T-cell (primary cell): Measurements from ENCODE around the gene FAP. TPM values are rescaled to one million over a fixed set of nuclear protein-coding genes. Genes with fewer than 3 reads are reported as not detected.
A peak's percentile ranks its signal among the peaks of the same experiment; 100 is the strongest.

Source experiments
- ATAC-seq, 4 experiments: fragments of 200-7000 bp in 3 of 4; fragments of 150-1000 bp in 1 of 4; cut with Tn5 transposase; replicated peaks in 1 of 4; 1 replicate in 3 of 4; 2 replicates in 1 of 4; pipeline ENCODE4 v1.10.0; 2021; ENCODE audit warnings: moderate library complexity in 3 of 4, mild to moderate bottlenecking in 2 of 4, moderate number of reproducible peaks in 1 of 4
- CTCF ChIA-PET, 2 donors: fragments of 300-600 bp; sonication (Branson Sonifier 250); formaldehyde crosslinking; loops; one replicate each; lab custom pipeline; 2022; ENCODE audit warnings: antibody characterized with exemption in 2 of 2; lab: Charles Lee
- POLR2A ChIA-PET, 2 donors: fragments of 300-600 bp; sonication (Branson Sonifier 250); formaldehyde crosslinking; loops; one replicate each; lab custom pipeline; 2022; ENCODE audit warnings: antibody characterized with exemption in 2 of 2; lab: Charles Lee
- DNase-seq, 35 experiments: peaks; one replicate each; pipeline versions ENCODE4 v3.0.0 to v3.0.0-alpha.2; 2013 to 2023
- H3K27ac ChIP-seq: one replicate; pipeline ENCODE4 v1.5.1; 2013; ENCODE audit warnings: low read length
- H3K27me3 ChIP-seq, 2 experiments: replicated peaks in 1 of 2; 1 replicate in 1 of 2; 2 replicates in 1 of 2; pipeline versions ENCODE4 v1.6.1 to v1.7.0; 2013; ENCODE audit warnings: low read length in 1 of 2, mixed read lengths in 1 of 2; ENCODE audit not compliant: control insufficient read depth in 2 of 2, insufficient read depth in 2 of 2; ENCODE audit errors: extremely low read depth in 1 of 2
- H3K36me3 ChIP-seq, 2 donors: 1 replicate in 1 of 2; 2 replicates in 1 of 2; pipeline versions ENCODE4 v1.6.1 to v1.7.0; 2013; ENCODE audit warnings: low read length in 1 of 2; ENCODE audit not compliant: control insufficient read depth in 2 of 2, insufficient read depth in 1 of 2; ENCODE audit errors: extremely low read depth in 1 of 2
- H3K4me1 ChIP-seq, 2 experiments: 1 replicate in 1 of 2; 2 replicates in 1 of 2; pipeline versions ENCODE4 v1.6.1 to v1.7.0; 2013; ENCODE audit warnings: low read length in 2 of 2, mixed read lengths in 1 of 2; ENCODE audit not compliant: insufficient read depth in 2 of 2, control insufficient read depth in 1 of 2; ENCODE audit errors: extremely low read depth in 1 of 2
- H3K4me3 ChIP-seq, 2 donors: 1 replicate in 1 of 2; 2 replicates in 1 of 2; pipeline versions ENCODE4 v1.5.1 to v1.7.0; 2013; ENCODE audit warnings: mild to moderate bottlenecking in 2 of 2, low read length in 1 of 2, moderate library complexity in 1 of 2; ENCODE audit not compliant: control insufficient read depth in 1 of 2; ENCODE audit errors: extremely low read depth in 1 of 2
- H3K9me3 ChIP-seq: 2 replicates; pipeline ENCODE4 v1.7.0; 2013
- H3K27ac Mint-ChIP-seq, 2 donors: one replicate each; pipeline ENCODE4 v1.8.0; 2020 to 2021; ENCODE audit warnings: mild to moderate bottlenecking in 2 of 2, mixed read lengths in 2 of 2
- H3K27me3 Mint-ChIP-seq, 2 donors: one replicate each; pipeline ENCODE4 v1.8.0; 2021 to 2022; ENCODE audit warnings: mixed read lengths in 2 of 2
- H3K36me3 Mint-ChIP-seq: one replicate; pipeline ENCODE4 v1.8.0; 2021; ENCODE audit warnings: mixed read lengths
- H3K4me1 Mint-ChIP-seq, 3 donors: one replicate each; pipeline ENCODE4 v1.8.0; 2020 to 2022; ENCODE audit warnings: mixed read lengths in 3 of 3, mild to moderate bottlenecking in 1 of 3
- H3K4me3 Mint-ChIP-seq, 3 donors: one replicate each; pipeline ENCODE4 v1.8.0; 2020 to 2022; ENCODE audit warnings: mild to moderate bottlenecking in 3 of 3, mixed read lengths in 3 of 3, moderate library complexity in 3 of 3
- H3K9me3 Mint-ChIP-seq, 3 donors: one replicate each; pipeline ENCODE4 v1.8.0; 2020 to 2022; ENCODE audit warnings: mixed read lengths in 3 of 3
- WGBS: methylation state at CpG from one replicate; pipeline ENCODE4 v1.1.5; 2013; ENCODE audit warnings: missing lambda C conversion rate; ENCODE audit not compliant: insufficient coverage; 5-methylcytosine and 5-hydroxymethylcytosine counted together
- total RNA-seq, 35 experiments: library from RNA in 6 of 35; stranded (reverse) in 6 of 35; fragments of 120-200 nt in 1 of 35; gene quantifications; one replicate each; pipeline versions ENCODE4 v1.2.1 to v1.2.4 and lab custom pipeline; 2013 to 2026

FAP gene
- total RNA-seq, 5 donors from 2014 or later (not counting 1 experiment from before 2014, with no cell fraction given): 0.85 to 0.88 TPM; not detected in 3

DNA sequence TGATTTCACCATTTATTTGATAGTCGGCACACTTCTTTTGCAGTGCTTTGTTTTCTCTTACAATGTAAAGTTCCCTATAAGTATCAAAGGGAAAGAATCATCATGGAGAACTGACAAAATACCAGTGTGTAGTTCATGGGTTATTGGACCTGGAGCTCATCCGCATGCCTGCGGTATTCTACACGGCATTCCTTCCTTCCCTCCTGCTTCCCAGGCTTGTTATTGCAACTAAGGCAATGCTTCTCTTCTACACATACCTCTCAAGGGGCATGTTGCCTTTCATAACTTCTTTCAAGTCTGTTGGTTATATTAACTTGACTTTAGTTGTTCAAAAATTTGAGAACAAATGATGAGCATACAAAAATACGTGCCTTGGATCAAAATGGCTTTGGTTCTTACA is 24.3 kb upstream of the FAP start:
- Histone ChIP-seq H3K36me3 (peaks cover 5 to 40% of the 10 kb centered on the region in 2 donors), H3K27ac (no peak overlapping the region), H3K4me1 (no peaks in the 10 kb centered on the region), H3K9me3 (no peaks in the 10 kb centered on the region), H3K27me3 (no peaks in the 10 kb centered on the region), H3K4me3 (no peak overlapping the region)
- POLR2A ChIA-PET: no interaction called here
- H3K27me3 Mint-ChIP-seq: no peaks in the 10 kb centered on the region
- no peak overlapping the region for H3K27ac Mint-ChIP-seq
- no peak for ATAC-seq
- H3K9me3 Mint-ChIP-seq: peaks cover 0 to 5% (median 2%) of the 10 kb centered on the region in 3 donors
- no CpG with 5 or more reads among the region's 5 CpGs for WGBS
- CTCF ChIA-PET: no interaction called here
- no peak for DNase-seq
- peaks cover 67% of the 10 kb centered on the region for H3K36me3 Mint-ChIP-seq
- no peak overlapping the region for H3K4me3 Mint-ChIP-seq
- H3K4me1 Mint-ChIP-seq: peaks cover 0 to 1% (median 0%) of the 10 kb centered on the region in 3 donors

DNA sequence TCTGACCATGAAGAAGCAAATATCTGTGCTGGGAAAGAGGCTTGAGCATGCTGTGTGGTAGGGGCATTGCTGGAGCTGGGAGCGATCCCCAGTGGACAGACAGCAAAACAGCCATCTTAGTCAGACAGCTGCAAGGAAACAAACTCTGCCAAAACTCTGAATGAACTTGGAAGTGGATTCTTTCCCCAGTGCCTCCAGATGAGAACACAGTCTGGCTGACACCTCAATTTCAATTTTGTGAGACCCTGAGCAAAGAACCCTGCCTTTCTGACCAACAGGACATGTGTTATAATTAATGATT is 23.2 kb upstream of the FAP start:
- H3K36me3 ChIP-seq: peaks cover 5 to 30% of the 10 kb centered on the region in 2 donors
- no peak overlapping the region for H3K27ac ChIP-seq
- H3K4me3 ChIP-seq: no peak overlapping the region
- WGBS: 86% methylated on average over 1 of the region's 1 CpG
- no peaks in the 10 kb centered on the region for H3K27me3 ChIP-seq
- Mint-ChIP-seq H3K4me1 (peaks cover 6 to 8% (median 7%) of the 10 kb centered on the region in 3 donors), H3K4me3 (no peak overlapping the region), H3K36me3 (peaks cover 56% of the 10 kb centered on the region), H3K27ac (no peak overlapping the region), H3K27me3 (no peaks in the 10 kb centered on the region), H3K9me3 (peaks cover 0 to 5% (median 2%) of the 10 kb centered on the region in 3 donors)
- CTCF ChIA-PET: no interaction called here
- no peaks in the 10 kb centered on the region for H3K9me3 ChIP-seq
- peaks cover 0 to 3% of the 10 kb centered on the region in 2 experiments for H3K4me1 ChIP-seq
- DNase-seq: no peak
- ATAC-seq: no peak
- POLR2A ChIA-PET: no interaction called here

DNA sequence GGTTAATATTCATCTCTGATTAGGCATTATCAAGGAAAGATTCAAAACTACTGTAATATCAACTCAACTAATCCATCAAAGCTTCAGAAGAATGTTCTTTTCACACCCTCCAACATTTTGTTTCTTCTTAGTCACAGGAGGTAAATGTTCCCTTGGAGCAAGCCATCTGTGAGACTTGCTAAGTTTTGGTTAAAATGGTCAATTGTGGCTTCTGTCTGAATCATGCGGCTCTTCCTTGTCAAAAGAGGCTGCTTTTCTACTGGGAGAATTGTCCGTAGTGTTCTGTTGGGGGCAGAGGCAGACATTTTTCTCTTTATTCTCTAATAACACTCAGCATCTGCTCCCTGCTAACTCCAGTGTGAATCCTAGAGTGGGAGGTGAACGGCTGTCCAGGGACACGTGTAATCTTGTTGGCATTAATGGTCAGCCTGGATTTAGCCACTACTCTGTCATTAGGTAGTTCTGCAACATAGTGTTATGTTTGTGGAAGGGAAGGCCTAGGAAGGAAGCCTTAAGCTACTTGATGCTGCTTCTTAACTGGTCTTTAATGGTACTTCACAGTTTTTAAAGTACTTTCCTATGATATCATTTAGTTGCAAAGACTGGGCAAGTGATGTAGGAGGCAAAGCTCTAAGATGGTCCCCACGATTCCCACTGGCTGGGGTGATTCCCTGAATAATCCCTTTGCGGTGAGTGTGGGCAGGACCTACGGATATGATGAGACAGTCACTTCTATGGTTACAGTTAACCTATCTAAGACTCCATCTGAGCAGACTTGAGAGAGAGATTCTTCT is 22.6 kb upstream of the FAP start:
- no peak for DNase-seq
- Histone ChIP-seq H3K27me3 (no peaks in the 10 kb centered on the region), H3K27ac (no peak overlapping the region), H3K4me3 (no peak overlapping the region), H3K36me3 (peaks cover 5 to 28% of the 10 kb centered on the region in 2 donors), H3K9me3 (no peaks in the 10 kb centered on the region), H3K4me1 (peaks cover 0 to 5% of the 10 kb centered on the region in 2 experiments)
- Mint-ChIP-seq H3K27ac (no peak overlapping the region), H3K4me1 (peaks cover 11 to 13% (median 11%) of the 10 kb centered on the region in 3 donors), H3K36me3 (peaks cover 51% of the 10 kb centered on the region), H3K4me3 (no peak overlapping the region), H3K9me3 (peaks cover 0 to 5% (median 2%) of the 10 kb centered on the region in 3 donors), H3K27me3 (no peaks in the 10 kb centered on the region)
- 83% methylated on average over 1 of the region's 7 CpGs for WGBS
- ChIA-PET CTCF (no interaction called here), POLR2A (no interaction called here)
- ATAC-seq: no peak

DNA sequence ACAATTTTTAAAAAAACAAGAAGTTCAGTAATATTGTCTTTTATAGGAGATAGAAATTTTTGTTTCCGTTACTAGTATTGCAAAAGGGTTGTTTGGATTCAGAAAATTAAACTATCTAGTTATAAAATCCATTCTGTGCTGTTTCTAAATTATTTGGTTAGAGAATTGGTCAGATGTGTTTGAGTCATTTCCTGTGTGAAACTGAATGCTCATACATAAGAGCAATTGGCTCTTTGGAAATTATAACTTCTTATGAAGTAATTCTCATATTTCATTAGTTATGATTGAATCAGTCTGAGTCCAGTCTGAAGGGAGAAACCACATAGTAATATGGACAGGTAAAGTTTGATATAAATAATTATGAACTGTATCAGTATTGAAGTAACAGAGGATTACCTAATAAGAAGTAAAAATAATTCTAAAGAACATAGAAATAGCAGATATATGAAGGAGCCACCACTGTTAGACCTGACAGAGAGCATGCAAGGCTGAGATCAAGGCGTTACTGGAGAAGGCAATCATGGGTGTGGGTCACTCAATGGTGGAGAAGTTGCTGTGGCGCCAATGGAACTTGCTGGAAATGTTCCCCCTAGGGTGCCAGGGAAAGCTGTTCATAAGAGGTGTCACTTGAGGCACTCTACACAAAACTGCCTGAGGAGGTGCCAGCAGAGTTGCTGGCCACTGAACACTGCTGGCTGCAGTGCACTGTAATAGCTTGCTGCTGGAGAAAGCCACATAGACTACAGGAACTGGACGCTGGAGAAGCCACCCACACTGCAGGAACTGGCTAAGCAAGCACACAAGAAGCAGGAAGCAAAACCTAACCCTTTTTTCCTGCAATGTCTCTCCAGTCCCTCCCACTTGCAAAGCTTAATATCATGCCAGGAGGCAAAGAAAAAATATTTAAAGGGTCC is 18.0 kb upstream of the FAP start:
- H3K27me3 ChIP-seq: no peaks in the 10 kb centered on the region
- no peak overlapping the region for H3K4me3 Mint-ChIP-seq
- no peak overlapping the region for H3K4me3 ChIP-seq
- peaks cover 0 to 5% of the 10 kb centered on the region in 2 experiments for H3K4me1 ChIP-seq
- H3K27me3 Mint-ChIP-seq: peaks cover 1 to 4% of the 10 kb centered on the region in 2 donors
- H3K9me3 Mint-ChIP-seq: peaks cover 0 to 5% (median 2%) of the 10 kb centered on the region in 3 donors
- ATAC-seq (no peak), DNase-seq (peak in 2 of 35 experiments; percentile 2 to 3)
- no peaks in the 10 kb centered on the region for H3K9me3 ChIP-seq
- ChIA-PET POLR2A (no interaction called here), CTCF (interaction anchor here in 1 of 2 donors (0.9 kb wide), 1 partner anchor 90 kb away, joined by 3 read pairs; no protein-coding TSS in a partner anchor)
- peaks cover 11 to 14% (median 11%) of the 10 kb centered on the region in 3 donors for H3K4me1 Mint-ChIP-seq
- H3K27ac ChIP-seq: no peak overlapping the region
- H3K36me3 ChIP-seq: peaks cover 2 to 7% of the 10 kb centered on the region in 2 donors
- H3K27ac Mint-ChIP-seq: peak overlapping the region; percentile 17 to 68
- peaks cover 16% of the 10 kb centered on the region for H3K36me3 Mint-ChIP-seq
- 91% methylated on average over 2 of the region's 4 CpGs for WGBS

DNA sequence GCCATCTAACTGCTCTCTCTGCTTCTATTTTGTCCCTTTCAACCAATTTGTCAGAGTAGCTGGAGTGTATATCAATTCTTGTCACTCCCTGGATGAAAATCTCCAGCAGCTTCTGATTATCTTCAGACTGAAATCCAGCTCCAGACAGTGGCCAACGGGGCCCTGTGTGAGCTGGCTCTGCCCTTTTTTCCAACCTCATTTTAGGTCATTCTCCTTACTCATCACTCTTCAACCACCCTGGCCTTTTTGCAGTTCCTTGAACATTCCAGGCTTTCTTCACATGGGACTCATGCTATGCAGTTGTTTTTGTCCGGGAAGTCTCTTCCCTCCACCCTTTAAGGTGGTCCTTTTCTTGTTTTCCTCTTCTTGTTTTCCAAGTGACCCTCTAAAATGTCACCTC is 15.4 kb upstream of the FAP start:
- ChIA-PET CTCF (no interaction called here), POLR2A (no interaction called here)
- Histone ChIP-seq H3K27me3 (no peaks in the 10 kb centered on the region), H3K4me3 (no peak overlapping the region), H3K36me3 (no peaks in the 10 kb centered on the region), H3K27ac (no peak overlapping the region), H3K9me3 (no peaks in the 10 kb centered on the region), H3K4me1 (peaks cover 0 to 5% of the 10 kb centered on the region in 2 experiments)
- Mint-ChIP-seq H3K36me3 (peaks cover 5% of the 10 kb centered on the region), H3K4me1 (peaks cover 11 to 14% (median 11%) of the 10 kb centered on the region in 3 donors), H3K4me3 (no peak overlapping the region), H3K27me3 (peaks cover 1 to 4% of the 10 kb centered on the region in 2 donors), H3K27ac (no peak overlapping the region), H3K9me3 (peaks cover 0 to 5% (median 2%) of the 10 kb centered on the region in 3 donors)
- no peak for ATAC-seq
- 92% methylated on average over 2 of the region's 2 CpGs for WGBS
- DNase-seq: no peak

DNA sequence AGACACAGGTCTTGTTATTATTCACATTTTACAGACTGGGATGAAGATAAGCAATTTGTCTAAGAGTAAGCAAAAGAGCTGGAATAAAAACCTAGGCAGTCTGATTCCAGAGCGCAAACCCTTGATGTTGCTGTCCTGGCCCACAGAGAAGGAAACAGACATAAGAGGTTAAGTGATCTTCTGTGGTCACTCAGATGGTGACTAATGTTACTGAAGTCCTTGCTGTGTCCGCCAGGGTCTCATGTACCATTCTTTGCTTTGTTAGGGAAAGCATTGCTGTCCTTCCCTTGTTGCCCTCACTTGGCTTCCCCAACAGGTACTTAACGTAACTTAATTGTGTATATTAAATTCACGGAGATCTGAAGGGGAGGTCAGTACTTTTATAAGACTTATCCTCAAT is 14.9 kb upstream of the FAP start:
- H3K4me1 Mint-ChIP-seq: peaks cover 11 to 14% (median 11%) of the 10 kb centered on the region in 3 donors
- WGBS: 100% methylated on average over 1 of the region's 4 CpGs
- no peak for ATAC-seq

More for the DNA sequence above, 14.9 kb upstream of the FAP start:
- Histone ChIP-seq H3K4me1 (peaks cover 0 to 5% of the 10 kb centered on the region in 2 experiments), H3K9me3 (no peaks in the 10 kb centered on the region), H3K27ac (no peak overlapping the region), H3K4me3 (no peak overlapping the region), H3K27me3 (no peaks in the 10 kb centered on the region), H3K36me3 (no peaks in the 10 kb centered on the region)
- peaks cover 0 to 3% (median 2%) of the 10 kb centered on the region in 3 donors for H3K9me3 Mint-ChIP-seq
- CTCF ChIA-PET: interaction anchor here in 1 of 2 donors (0.6 kb wide), 1 partner anchor 700 kb away, joined by 3 read pairs; no protein-coding TSS in a partner anchor
- H3K27me3 Mint-ChIP-seq: peaks cover 1 to 4% of the 10 kb centered on the region in 2 donors
- DNase-seq: no peak
- H3K27ac Mint-ChIP-seq: no peak overlapping the region
- POLR2A ChIA-PET: no interaction called here
- peaks cover 3% of the 10 kb centered on the region for H3K36me3 Mint-ChIP-seq
- no peak overlapping the region for H3K4me3 Mint-ChIP-seq
